Erythroblast (primary cell): ENCODE measurements around the gene MOCS2.

ENCODE experiments used
- GATA1 ChIP-seq: IDR thresholded peaks from 2 replicates; pipeline ENCODE4 v1.6.1; 2011; ENCODE audit warnings: low read depth, mild to moderate bottlenecking, control low read depth, low read length, moderate library complexity
- POLR2A ChIP-seq: IDR thresholded peaks from 2 replicates; pipeline ENCODE4 v1.6.1; 2011; ENCODE audit warnings: mild to moderate bottlenecking, low read length

DNA sequence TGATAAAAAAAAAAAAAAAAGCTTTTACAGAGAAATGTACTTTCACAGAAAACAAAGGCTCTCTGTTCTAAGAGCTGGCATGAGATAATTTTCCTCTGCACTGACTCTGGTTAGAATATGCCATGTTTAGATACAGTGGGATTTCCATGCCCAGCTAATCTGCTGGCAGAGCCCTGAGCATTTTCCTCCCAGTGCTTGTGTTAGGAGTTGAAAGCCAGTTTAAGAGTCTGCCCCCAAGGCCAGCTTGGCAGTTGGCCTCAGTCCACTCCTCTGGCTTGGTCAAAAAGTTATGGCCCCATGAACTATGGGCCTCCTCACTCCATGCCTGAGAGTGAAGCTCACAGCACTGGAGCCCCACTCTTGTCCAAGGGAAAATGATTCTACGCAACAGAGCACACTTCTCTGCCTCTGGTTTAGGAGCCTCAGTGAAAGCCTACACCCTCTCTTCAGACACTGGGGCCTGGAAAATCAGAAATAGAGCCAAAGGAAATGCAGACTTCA, 21.9 kb downstream of the MOCS2 start:
- no peak for TF ChIP-seq POLR2A
- no peak for TF ChIP-seq GATA1
